Sigmoid colon (tissue), 7 donors: Measurements from ENCODE around the gene EHMT1. TPM values are rescaled to one million over a fixed set of nuclear protein-coding genes. Genes with fewer than 3 reads are reported as not detected.

Experiments used
- DNase-seq: peaks from one replicate; pipeline ENCODE4 v3.0.0-alpha.2; 2019
- H3K27ac ChIP-seq, 4 donors: fragments of 200-600 bp; sonication (generic); one replicate each; pipeline ENCODE4 v1.5.1; 2016 to 2019; ENCODE audit warnings: mild to moderate bottlenecking in 1 of 4
- H3K27me3 ChIP-seq, 3 donors: fragments of 200-600 bp; sonication (generic); one replicate each; pipeline ENCODE4 v1.5.1; 2019; ENCODE audit warnings: mild to moderate bottlenecking in 1 of 3
- H3K36me3 ChIP-seq, 4 donors: fragments of 200-600 bp; sonication (generic); one replicate each; pipeline ENCODE4 v1.5.1; 2016 to 2019
- H3K4me1 ChIP-seq, 4 donors: fragments of 200-600 bp; sonication (generic); one replicate each; pipeline ENCODE4 v1.5.1; 2017 to 2019
- H3K4me3 ChIP-seq, 4 donors: fragments of 200-600 bp; sonication (generic); one replicate each; pipeline ENCODE4 v1.5.1; 2017 to 2019; ENCODE audit warnings: mild to moderate bottlenecking in 2 of 4, moderate library complexity in 1 of 4
- H3K9me3 ChIP-seq, 4 donors: fragments of 200-600 bp in 3 of 4; sonication (generic) in 3 of 4; one replicate each; pipeline versions ENCODE4 v1.5.1 to v1.6.1; 2013 to 2019
- EP300 ChIP-seq, 4 donors: sonication (generic); formaldehyde crosslinking; IDR thresholded peaks; one replicate each; pipeline ENCODE4 v1.6.1; 2017; ENCODE audit warnings: antibody characterized with exemption in 4 of 4
- POLR2A ChIP-seq, 2 donors: fragments of 450-650 bp; IDR thresholded peaks; one replicate each; pipeline ENCODE4 v1.6.1; 2016; ENCODE audit warnings: antibody characterized with exemption in 2 of 2, mild to moderate bottlenecking in 2 of 2, moderate library complexity in 2 of 2
- POLR2AphosphoS5 ChIP-seq, 4 donors: sonication (generic); formaldehyde crosslinking; IDR thresholded peaks; one replicate each; pipeline ENCODE4 v1.6.1; 2017; ENCODE audit warnings: antibody characterized with exemption in 4 of 4
- WGBS, 2 donors: extraction: QIAGEN DNeasy Blood & Tissue Kit; methylation state at CpG; one replicate each; pipeline ENCODE4 v1.1.7; 2013; 5-methylcytosine and 5-hydroxymethylcytosine counted together
- intact Hi-C: fragments of 100-400 bp; cut with DNase I; formaldehyde crosslinking; loops from one replicate; pipeline ENCODE4 v1.15.1; 2023
- polyA plus RNA-seq, 3 donors: library from polyadenylated mRNA; stranded (reverse); fragments of 200-250 nt; gene quantifications; one replicate each; pipeline ENCODE4 v1.2.3, GENCODE V29; 2013
- total RNA-seq, 4 donors: library from RNA; depleted of rRNA; stranded (reverse); fragments of >200 nt; gene quantifications; one replicate each; pipeline ENCODE4 v1.1.0, GENCODE V29; 2016
- TF ChIP-seq, protein P1 (sequence below), 4 experiments: fragments of 450-650 bp in 3 of 4; fragments of 200-600 bp in 1 of 4; IDR thresholded peaks; one replicate each; pipeline ENCODE4 v1.5.1; 2016 to 2019; ENCODE audit warnings: antibody characterized with exemption in 4 of 4, mild to moderate bottlenecking in 3 of 4, moderate library complexity in 2 of 4
- donor health status: healthy with polysubstance abuse.
- donor health status: Bipolar disorder and iron deficiency.
- donor health status: healthy.

EHMT1 gene
- total and polyA plus RNA-seq, 7 donors: 19.2 to 91.4 (median 60.4) TPM

DNA sequence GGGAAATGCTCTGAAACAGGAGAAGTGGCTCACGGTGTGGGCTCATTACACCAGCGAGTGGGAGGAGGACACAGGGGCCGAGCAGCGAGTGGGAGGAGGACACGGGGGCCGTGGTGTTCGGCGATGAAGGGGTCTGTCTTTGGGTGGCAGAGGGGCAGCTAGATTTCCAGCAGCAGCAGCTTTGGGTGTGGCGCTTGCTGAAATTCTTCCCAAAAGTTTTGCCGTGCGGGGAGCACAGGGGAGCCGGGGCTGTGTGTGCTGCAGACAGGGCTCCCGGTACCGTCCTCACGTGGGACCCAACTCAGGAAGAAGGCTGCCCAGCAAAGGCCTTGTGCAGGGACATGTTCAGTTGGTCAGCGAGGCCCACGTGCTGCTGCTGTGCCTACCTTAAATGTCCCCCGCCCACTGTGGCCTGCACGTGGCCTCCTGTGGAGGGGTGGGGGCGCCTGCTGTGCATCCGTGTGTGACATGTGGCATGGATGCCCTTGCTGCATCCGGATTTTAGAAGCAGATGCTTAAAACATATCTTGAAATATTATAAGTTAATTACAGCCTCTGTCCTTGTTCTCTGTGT lies 134.5 kb downstream of the EHMT1 start:
- intact Hi-C loops: no loop called here
- H3K27me3 ChIP-seq: no peaks in the 10 kb centered on the region
- WGBS, 2 donors: 95 to 97% methylated on average over 22 of the region's 22 CpGs
- peaks cover 8 to 59% (median 19%) of the 10 kb centered on the region in 4 donors for H3K36me3 ChIP-seq
- TF ChIP-seq EP300 (IDR thresholded peaks at IDR 0.05) (no peak), POLR2A (IDR thresholded peaks at IDR 0.05) (no peak), POLR2AphosphoS5 (IDR thresholded peaks at IDR 0.05) (no peak)
- TF ChIP-seq, protein P1, sequence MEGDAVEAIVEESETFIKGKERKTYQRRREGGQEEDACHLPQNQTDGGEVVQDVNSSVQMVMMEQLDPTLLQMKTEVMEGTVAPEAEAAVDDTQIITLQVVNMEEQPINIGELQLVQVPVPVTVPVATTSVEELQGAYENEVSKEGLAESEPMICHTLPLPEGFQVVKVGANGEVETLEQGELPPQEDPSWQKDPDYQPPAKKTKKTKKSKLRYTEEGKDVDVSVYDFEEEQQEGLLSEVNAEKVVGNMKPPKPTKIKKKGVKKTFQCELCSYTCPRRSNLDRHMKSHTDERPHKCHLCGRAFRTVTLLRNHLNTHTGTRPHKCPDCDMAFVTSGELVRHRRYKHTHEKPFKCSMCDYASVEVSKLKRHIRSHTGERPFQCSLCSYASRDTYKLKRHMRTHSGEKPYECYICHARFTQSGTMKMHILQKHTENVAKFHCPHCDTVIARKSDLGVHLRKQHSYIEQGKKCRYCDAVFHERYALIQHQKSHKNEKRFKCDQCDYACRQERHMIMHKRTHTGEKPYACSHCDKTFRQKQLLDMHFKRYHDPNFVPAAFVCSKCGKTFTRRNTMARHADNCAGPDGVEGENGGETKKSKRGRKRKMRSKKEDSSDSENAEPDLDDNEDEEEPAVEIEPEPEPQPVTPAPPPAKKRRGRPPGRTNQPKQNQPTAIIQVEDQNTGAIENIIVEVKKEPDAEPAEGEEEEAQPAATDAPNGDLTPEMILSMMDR (IDR thresholded peaks at IDR 0.05): no peak
- no peaks in the 10 kb centered on the region for H3K9me3 ChIP-seq
- H3K27ac ChIP-seq: no peak overlapping the region
- H3K4me3 ChIP-seq: no peak overlapping the region
- peak; percentile 40 for DNase-seq
- H3K4me1 ChIP-seq: peaks cover 0 to 10% (median 4%) of the 10 kb centered on the region in 4 donors

DNA sequence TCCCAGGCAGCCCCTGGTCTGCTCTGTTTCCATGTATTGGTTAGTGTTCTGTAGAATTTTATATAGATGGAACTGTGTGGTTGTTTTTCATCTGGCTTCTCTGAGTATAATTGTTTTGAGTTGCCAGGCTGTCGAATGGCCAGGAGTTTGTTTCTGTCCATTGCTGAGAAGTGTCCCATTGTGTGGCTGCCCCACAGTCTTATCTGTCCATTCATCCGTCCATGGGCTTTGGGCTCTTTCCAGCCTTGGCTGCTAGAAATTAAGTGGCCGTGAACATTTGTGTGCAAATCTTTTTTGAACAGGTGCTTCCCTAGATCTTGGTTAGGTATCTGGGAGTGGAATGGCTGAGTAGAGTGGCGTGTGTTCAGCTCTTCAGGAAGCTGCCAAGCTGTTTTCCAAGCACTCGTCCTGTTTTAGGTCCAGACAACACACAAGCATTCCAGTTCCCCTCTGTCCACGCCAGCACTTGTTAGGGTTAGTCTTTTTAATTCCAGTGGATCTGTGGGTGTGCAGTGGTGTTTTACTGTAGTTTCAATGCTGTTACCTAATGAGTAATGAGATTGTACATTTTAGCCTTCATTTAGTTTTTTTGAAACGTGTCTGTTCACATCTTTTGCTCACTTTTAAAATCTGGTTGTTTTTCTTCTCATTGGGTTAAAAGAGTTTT lies 136.6 kb downstream of the EHMT1 start:
- H3K9me3 ChIP-seq: no peaks in the 10 kb centered on the region
- no peak for TF ChIP-seq POLR2AphosphoS5 (IDR thresholded peaks at IDR 0.05)
- TF ChIP-seq EP300 (IDR thresholded peaks at IDR 0.05): no peak
- TF ChIP-seq POLR2A (IDR thresholded peaks at IDR 0.05): no peak
- TF ChIP-seq, protein P1 (IDR thresholded peaks at IDR 0.05): no peak
- no peak overlapping the region for H3K27ac ChIP-seq
- DNase-seq: no peak
- H3K4me3 ChIP-seq: no peak overlapping the region
- WGBS, 2 donors: 96 to 97% methylated on average over 7 of the region's 7 CpGs
- peaks cover 13 to 80% (median 33%) of the 10 kb centered on the region in 4 donors for H3K36me3 ChIP-seq
- peaks cover 0 to 10% (median 4%) of the 10 kb centered on the region in 4 donors for H3K4me1 ChIP-seq
- H3K27me3 ChIP-seq: no peaks in the 10 kb centered on the region
- intact Hi-C loops: no loop called here

DNA sequence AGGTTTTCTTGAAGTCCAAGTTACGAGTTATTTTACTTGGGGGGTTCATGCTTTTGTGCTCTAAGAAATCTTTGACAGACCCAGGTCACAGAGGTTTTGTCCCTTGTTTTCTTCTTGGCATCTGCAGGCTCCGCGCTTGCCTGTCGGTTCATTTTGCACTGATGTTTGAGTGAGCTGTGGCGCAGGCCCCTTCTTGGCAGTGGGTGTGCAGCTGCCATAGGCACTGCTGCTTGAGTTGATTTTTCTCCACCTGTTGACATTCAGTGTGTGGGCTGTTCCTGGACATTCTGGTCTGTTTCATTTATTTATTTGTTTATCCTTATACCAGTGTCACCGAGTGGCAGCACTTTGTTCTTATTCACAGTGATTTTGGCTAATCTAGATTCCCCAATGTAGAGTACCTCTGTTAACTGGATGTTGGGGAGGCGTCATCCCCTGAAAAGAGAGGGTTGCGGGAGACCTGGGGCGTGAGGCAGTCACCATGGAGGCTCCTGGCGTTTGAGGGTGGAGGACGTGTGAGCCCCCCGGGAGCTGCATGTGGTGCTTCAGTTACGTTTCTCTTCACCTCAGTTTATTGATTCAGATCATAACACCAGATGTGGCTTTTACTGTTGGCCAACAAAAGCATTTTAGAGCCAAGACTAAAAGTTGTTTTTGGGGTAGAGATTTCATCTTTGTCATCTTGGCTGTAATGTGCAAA lies 137.4 kb downstream of the EHMT1 start:
- WGBS, 2 donors: 85 to 95% methylated on average over 13 of the region's 13 CpGs
- H3K27me3 ChIP-seq: no peaks in the 10 kb centered on the region
- H3K4me3 ChIP-seq: no peak overlapping the region
- intact Hi-C loops: no loop called here
- H3K36me3 ChIP-seq: peaks cover 13 to 80% (median 33%) of the 10 kb centered on the region in 4 donors
- no peak for DNase-seq
- no peaks in the 10 kb centered on the region for H3K9me3 ChIP-seq
- no peak overlapping the region for H3K27ac ChIP-seq
- peaks cover 0 to 10% (median 4%) of the 10 kb centered on the region in 4 donors for H3K4me1 ChIP-seq
- TF ChIP-seq EP300 (IDR thresholded peaks at IDR 0.05): no peak
- TF ChIP-seq, protein P1 (IDR thresholded peaks at IDR 0.05): no peak
- no peak for TF ChIP-seq POLR2A (IDR thresholded peaks at IDR 0.05)
- no peak for TF ChIP-seq POLR2AphosphoS5 (IDR thresholded peaks at IDR 0.05)

DNA sequence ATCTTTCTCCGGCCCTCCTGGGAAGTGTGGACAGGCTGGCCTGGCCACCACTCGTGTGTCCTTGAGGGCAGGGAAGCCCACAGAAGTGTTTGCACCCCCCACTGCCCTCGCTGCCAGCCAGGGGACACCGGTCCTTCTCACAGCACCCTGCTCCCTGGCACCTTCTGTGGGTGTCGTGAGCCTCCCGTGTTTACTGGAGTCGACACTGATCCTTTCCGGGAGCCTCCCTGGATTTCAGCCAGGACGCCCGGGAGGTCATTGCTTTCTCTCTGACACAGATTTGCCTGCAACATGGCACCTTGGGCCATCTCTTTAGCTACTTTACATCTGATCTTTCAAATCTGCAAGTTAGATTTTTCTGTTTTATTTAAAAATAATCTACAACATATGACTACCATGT lies 138.3 kb downstream of the EHMT1 start:
- Histone ChIP-seq H3K27me3 (no peaks in the 10 kb centered on the region), H3K36me3 (peaks cover 11 to 83% (median 31%) of the 10 kb centered on the region in 4 donors), H3K4me3 (no peak overlapping the region), H3K9me3 (no peaks in the 10 kb centered on the region), H3K4me1 (peaks cover 0 to 10% (median 4%) of the 10 kb centered on the region in 4 donors), H3K27ac (no peak overlapping the region)
- TF ChIP-seq, protein P1 (IDR thresholded peaks at IDR 0.05): no peak
- no peak for TF ChIP-seq POLR2AphosphoS5 (IDR thresholded peaks at IDR 0.05)
- TF ChIP-seq EP300 (IDR thresholded peaks at IDR 0.05): no peak
- no peak for TF ChIP-seq POLR2A (IDR thresholded peaks at IDR 0.05)
- WGBS, 2 donors: 91 to 94% methylated on average over 10 of the region's 10 CpGs
- DNase-seq: no peak
- intact Hi-C loops: no loop called here
